Ovary (tissue), 9 donors: ENCODE results near the gene FAM3D. TPM values are rescaled to one million over a fixed set of nuclear protein-coding genes. Genes with fewer than 3 reads are reported as not detected.

Experiments
- DNase-seq, 5 donors: peaks; one replicate each; pipeline ENCODE4 v3.0.0-alpha.2; 2019 to 2020
- H3K27ac ChIP-seq, 2 donors: fragments of 200-600 bp; one replicate each; pipeline versions ENCODE4 v1.5.1 to v1.8.0; 2019 to 2022
- H3K27me3 ChIP-seq: fragments of 200-600 bp; one replicate; pipeline ENCODE4 v1.8.0; 2022
- H3K36me3 ChIP-seq: fragments of 200-600 bp; sonication (generic); one replicate; pipeline ENCODE4 v1.5.1; 2019
- H3K4me1 ChIP-seq: one replicate; pipeline ENCODE4 v1.8.1; 2013; ENCODE audit warnings: mild to moderate bottlenecking, moderate library complexity; ENCODE audit not compliant: insufficient read depth
- H3K4me3 ChIP-seq: fragments of 200-600 bp; sonication (generic); one replicate; pipeline ENCODE4 v1.5.1; 2017
- H3K9me3 ChIP-seq, 2 donors: fragments of 200-600 bp in 1 of 2; sonication (generic) in 1 of 2; one replicate each; pipeline versions ENCODE4 v1.5.1 to v1.8.1; 2013 to 2019; ENCODE audit warnings: mild to moderate bottlenecking in 1 of 2, moderate library complexity in 1 of 2
- EP300 ChIP-seq: sonication (generic); formaldehyde crosslinking; IDR thresholded peaks from one replicate; pipeline ENCODE4 v1.6.1; 2017; ENCODE audit warnings: antibody characterized with exemption
- POLR2A ChIP-seq: fragments of 450-650 bp; IDR thresholded peaks from one replicate; pipeline ENCODE4 v1.6.1; 2017; ENCODE audit warnings: antibody characterized with exemption, mild to moderate bottlenecking, moderate library complexity
- WGBS, 3 donors: extraction: QIAGEN DNeasy Blood & Tissue Kit in 1 of 3; methylation state at CpG; one replicate each; pipeline versions ENCODE4 v1.1.5 to v1.1.7; 2013 to 2017; 5-methylcytosine and 5-hydroxymethylcytosine counted together
- intact Hi-C, 4 donors: fragments of 100-400 bp; cut with DNase I; formaldehyde crosslinking; loops; one replicate each; pipeline versions ENCODE4 v1.11.0 to v1.15.1; 2022 to 2023
- polyA plus RNA-seq, 2 donors: library from polyadenylated mRNA; stranded (reverse); fragments of 200-250 nt in 1 of 2; fragments of 350-450 nt in 1 of 2; fragmentation: Illumina TruSeq in 1 of 2; extraction: RNeasy Lipid Tissue Mini Kit (QIAGEN cat#74804) in 1 of 2; gene quantifications; one replicate each; pipeline ENCODE4 v1.2.3, GENCODE V29; 2013 to 2014
- total RNA-seq, 7 donors: library from RNA; depleted of rRNA in 2 of 7; stranded (reverse); fragments of >200 nt in 2 of 7; fragmentation: NEBNext Ultra II Directional in 3 of 7; extraction: Animal tissue kit (Norgen Biotek cat#: 25700) in 3 of 7; gene quantifications; one replicate each; pipeline versions ENCODE4 v1.1.0 to v1.2.4, GENCODE V29; 2016 to 2023
- TF ChIP-seq, protein P1 (sequence below), 3 donors: fragments of 450-650 bp in 2 of 3; fragments of 200-600 bp in 1 of 3; IDR thresholded peaks; one replicate each; pipeline versions ENCODE4 v1.5.1 to v1.8.0; 2016 to 2022; ENCODE audit warnings: antibody characterized with exemption in 3 of 3, mild to moderate bottlenecking in 1 of 3
- donor health status: DM: no; HTN: no; CAD: no; lungs with moderate emphysema.
- donor health status: DM: no; HTN: no; CAD: no.
- donor health status: Bipolar disorder and iron deficiency.
- donor health status: DM: yes; HTN: yes; CAD: no.
- donor health status: DM: no; HTN: no; CAD: no.
- donor health status: DM: yes; HTN: yes; CAD: no.

Gene FAM3D
- total and polyA plus RNA-seq, 9 donors: 0.36 to 6.3 TPM; not detected in 7

DNA sequence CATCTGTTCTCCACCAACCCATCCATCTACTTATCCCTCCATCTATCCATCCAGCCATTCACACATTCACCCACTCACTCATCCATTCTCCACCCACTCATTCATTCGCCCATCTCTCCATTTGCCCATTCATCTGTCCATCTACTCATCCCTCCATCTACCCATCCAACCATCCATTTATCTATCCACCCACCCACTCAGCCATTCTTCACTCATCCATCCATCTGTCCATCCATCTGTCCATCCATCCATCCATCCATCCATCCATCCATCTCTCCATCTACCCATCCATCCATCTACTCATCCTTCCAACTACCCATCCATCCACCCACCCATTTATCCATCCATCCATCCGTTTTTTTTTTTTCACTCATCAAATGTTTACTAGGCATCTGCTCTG lies 13.9 kb downstream of the FAM3D start:
- Histone ChIP-seq H3K9me3 (no peaks in the 10 kb centered on the region), H3K4me1 (no peaks in the 10 kb centered on the region), H3K27me3 (no peaks in the 10 kb centered on the region), H3K36me3 (no peaks in the 10 kb centered on the region), H3K27ac (no peak overlapping the region), H3K4me3 (no peak overlapping the region)
- 25 to 87% (median 46%) methylated on average over 2 of the region's 2 CpGs for WGBS, 3 donors
- intact Hi-C loops: no loop called here
- no peak for TF ChIP-seq EP300
- TF ChIP-seq, protein P1, sequence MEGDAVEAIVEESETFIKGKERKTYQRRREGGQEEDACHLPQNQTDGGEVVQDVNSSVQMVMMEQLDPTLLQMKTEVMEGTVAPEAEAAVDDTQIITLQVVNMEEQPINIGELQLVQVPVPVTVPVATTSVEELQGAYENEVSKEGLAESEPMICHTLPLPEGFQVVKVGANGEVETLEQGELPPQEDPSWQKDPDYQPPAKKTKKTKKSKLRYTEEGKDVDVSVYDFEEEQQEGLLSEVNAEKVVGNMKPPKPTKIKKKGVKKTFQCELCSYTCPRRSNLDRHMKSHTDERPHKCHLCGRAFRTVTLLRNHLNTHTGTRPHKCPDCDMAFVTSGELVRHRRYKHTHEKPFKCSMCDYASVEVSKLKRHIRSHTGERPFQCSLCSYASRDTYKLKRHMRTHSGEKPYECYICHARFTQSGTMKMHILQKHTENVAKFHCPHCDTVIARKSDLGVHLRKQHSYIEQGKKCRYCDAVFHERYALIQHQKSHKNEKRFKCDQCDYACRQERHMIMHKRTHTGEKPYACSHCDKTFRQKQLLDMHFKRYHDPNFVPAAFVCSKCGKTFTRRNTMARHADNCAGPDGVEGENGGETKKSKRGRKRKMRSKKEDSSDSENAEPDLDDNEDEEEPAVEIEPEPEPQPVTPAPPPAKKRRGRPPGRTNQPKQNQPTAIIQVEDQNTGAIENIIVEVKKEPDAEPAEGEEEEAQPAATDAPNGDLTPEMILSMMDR (IDR thresholded peaks at IDR 0.05): no peak
- no peak for TF ChIP-seq POLR2A
- DNase-seq: no peak

DNA sequence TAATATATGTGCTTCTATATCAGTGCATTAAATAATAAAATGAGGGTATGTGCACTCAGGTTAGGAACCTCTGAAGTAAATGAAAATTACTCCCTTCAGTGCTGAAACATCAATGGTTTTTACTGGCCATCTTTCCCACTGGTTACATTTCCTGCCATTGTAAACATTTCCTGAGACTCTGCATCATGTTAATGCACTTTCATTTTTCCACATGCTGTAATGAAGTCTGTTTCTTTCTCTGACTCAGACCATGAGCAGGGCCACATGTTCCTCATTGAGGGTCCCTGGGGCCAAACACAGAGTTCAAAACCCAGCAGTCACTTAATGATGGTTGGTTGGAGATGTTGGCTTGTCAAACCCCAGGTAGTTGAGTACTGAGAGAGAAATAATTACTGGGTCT lies 15.3 kb downstream of the FAM3D start:
- H3K4me1 ChIP-seq: no peaks in the 10 kb centered on the region
- H3K27ac ChIP-seq: no peak overlapping the region
- intact Hi-C loops: no loop called here
- TF ChIP-seq, protein P1 (IDR thresholded peaks at IDR 0.05): no peak
- TF ChIP-seq POLR2A (no peak), EP300 (no peak)
- DNase-seq: no peak
- H3K4me3 ChIP-seq: no peak overlapping the region
- H3K9me3 ChIP-seq: no peaks in the 10 kb centered on the region
- H3K27me3 ChIP-seq: no peaks in the 10 kb centered on the region
- no peaks in the 10 kb centered on the region for H3K36me3 ChIP-seq

DNA sequence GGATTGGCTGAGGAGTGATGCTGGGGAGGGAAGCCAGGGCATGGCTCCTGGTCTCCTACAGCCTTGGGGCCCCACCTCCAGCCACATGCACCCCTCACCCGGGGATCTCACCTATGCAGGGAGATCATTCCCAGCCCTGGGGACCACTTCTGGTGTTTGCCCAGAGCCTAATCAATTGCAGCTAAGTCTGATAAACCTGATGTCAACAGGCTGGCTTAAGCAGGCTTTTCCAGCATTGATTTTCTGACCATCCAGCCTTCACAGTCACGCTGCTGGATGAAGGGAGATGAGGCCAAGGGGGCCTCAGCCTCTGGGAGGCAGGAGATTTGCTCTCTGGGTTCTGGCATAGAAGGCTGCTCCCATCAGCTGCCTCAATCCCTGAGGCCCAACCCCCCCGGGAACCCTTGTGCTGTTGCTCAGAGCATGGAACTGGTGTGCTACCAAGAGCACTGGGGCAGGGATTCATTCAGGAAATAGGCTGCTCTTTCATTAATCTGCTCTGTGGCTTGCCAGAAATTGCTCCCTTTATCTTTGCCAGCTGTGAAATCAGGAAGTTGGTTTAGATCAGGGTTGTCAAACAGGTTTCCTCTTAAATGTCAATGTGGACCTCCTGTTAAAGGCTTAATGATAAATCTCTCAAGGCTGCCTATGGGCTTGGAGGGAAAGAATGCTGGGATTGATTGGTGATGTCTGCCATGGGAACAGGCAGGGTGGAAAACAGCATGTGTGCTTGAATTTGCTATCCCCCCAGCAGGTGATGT lies 19.0 kb downstream of the FAM3D start:
- TF ChIP-seq EP300 (no peak), POLR2A (no peak)
- TF ChIP-seq, protein P1 (IDR thresholded peaks at IDR 0.05): no peak
- Histone ChIP-seq H3K27me3 (no peaks in the 10 kb centered on the region), H3K4me3 (no peak overlapping the region), H3K9me3 (no peaks in the 10 kb centered on the region), H3K27ac (no peak overlapping the region), H3K4me1 (no peaks in the 10 kb centered on the region), H3K36me3 (no peaks in the 10 kb centered on the region)
- 75 to 83% (median 80%) methylated on average over 2 to 3 of the region's 3 CpGs for WGBS, 3 donors
- DNase-seq: no peak
- intact Hi-C loops: no loop called here

DNA sequence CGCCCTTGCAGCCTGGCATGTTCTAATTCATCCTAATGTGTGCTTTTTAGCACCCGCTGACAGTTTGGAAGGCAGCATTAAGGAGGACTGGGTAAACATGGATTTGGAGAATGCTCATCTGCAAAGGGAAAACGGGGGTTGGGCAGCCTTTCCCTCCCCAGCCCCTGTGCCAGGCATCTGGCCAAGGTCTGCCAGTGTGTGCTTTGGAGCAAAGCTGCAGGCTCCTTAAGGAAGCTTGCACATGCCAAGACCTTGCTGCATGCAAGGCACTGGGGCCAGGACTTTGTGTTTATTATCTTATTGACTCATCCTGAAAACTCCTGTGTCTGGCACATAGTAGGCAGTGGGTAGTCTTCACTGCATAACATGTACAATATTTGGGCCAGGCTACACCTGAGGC lies 20.1 kb downstream of the FAM3D start:
- no peak overlapping the region for H3K4me3 ChIP-seq
- 68 to 73% (median 69%) methylated on average over 3 of the region's 3 CpGs for WGBS, 3 donors
- no peaks in the 10 kb centered on the region for H3K36me3 ChIP-seq
- H3K9me3 ChIP-seq: no peaks in the 10 kb centered on the region
- H3K27ac ChIP-seq: no peak overlapping the region
- intact Hi-C loops: no loop called here
- TF ChIP-seq POLR2A: no peak
- no peaks in the 10 kb centered on the region for H3K27me3 ChIP-seq
- no peaks in the 10 kb centered on the region for H3K4me1 ChIP-seq
- no peak for DNase-seq

DNA sequence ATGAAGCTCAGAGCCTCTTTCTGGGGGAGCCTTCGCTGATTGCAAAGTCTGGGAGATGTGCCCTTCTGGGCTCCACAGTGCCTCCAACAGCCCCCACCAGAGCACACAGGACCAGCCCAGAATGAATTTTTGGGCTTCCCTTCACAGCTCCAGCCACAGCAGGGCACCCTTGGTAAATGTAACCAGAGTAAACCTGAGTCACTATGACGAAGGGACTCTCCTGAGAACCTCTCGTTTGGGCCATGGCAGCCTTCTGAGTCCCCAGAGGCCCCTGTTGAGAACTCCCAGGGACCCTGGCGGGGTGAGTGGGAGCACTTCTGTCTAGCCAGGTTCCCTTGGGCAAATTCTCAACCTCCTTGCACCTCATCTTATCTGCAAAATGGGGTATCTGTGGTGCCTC lies 20.8 kb downstream of the FAM3D start:
- WGBS, 3 donors: 85 to 94% (median 90%) methylated on average over 4 of the region's 4 CpGs
- TF ChIP-seq EP300 (no peak), POLR2A (no peak)
- TF ChIP-seq, protein P1 (IDR thresholded peaks at IDR 0.05): no peak

More for the DNA sequence above, 20.8 kb downstream of the FAM3D start:
- intact Hi-C loops: no loop called here
- no peaks in the 10 kb centered on the region for H3K9me3 ChIP-seq
- no peak overlapping the region for H3K4me3 ChIP-seq
- no peak overlapping the region for H3K27ac ChIP-seq
- no peaks in the 10 kb centered on the region for H3K4me1 ChIP-seq
- no peak for DNase-seq
- H3K36me3 ChIP-seq: no peaks in the 10 kb centered on the region
- H3K27me3 ChIP-seq: no peaks in the 10 kb centered on the region
